GM12874 (cell line): Measurements from ENCODE around the gene SH3GL2.

Source experiments
- CTCF ChIP-seq: IDR thresholded peaks from 2 replicates; pipeline ENCODE4 v1.5.1; 2011; ENCODE audit warnings: low read depth, mild to moderate bottlenecking, control low read depth, low read length, moderate library complexity; ENCODE audit not compliant: insufficient read depth

SH3GL2 gene

GRCh38 chr9:17744786-17745185, 165.9 kb downstream of the SH3GL2 start:
- TF ChIP-seq CTCF = no peak

GRCh38 chr9:17750269-17750668, 171.4 kb downstream of the SH3GL2 start:
- TF ChIP-seq CTCF = no peak

GRCh38 chr9:17751486-17751885, 172.6 kb downstream of the SH3GL2 start:
- TF ChIP-seq CTCF = no peak

- no peak for TF ChIP-seq CTCF
Observed at GRCh38 chr9:17752021-17752420, 173.2 kb downstream of the SH3GL2 start.

- no peak for TF ChIP-seq CTCF
Observed at GRCh38 chr9:17757816-17758215, 178.9 kb downstream of the SH3GL2 start.

GRCh38 chr9:17760250-17760649, 181.4 kb downstream of the SH3GL2 start:
- TF ChIP-seq CTCF = no peak

- TF ChIP-seq CTCF = no peak
Observed at GRCh38 chr9:17761984-17762676, 183.3 kb downstream of the SH3GL2 start.
